GM18519 (cell line): ENCODE results near the gene FAM163B.

Experiments
- ATAC-seq: cut with Tn5 transposase; IDR thresholded peaks from one replicate; pipeline ENCODE4 v1.9.1; 2021; ENCODE audit warnings: mild to moderate bottlenecking, moderate library complexity; ENCODE audit not compliant: unreplicated experiment, low FRiP score

The FAM163B gene

GRCh38 chr9:133601746-133602145, 7.4 kb downstream of the FAM163B start:
- no peak for ATAC-seq

GRCh38 chr9:133600739-133601138, 8.4 kb downstream of the FAM163B start:
- no peak for ATAC-seq

GRCh38 chr9:133599470-133600173, 9.6 kb downstream of the FAM163B start:
- ATAC-seq: no peak

GRCh38 chr9:133598978-133599377, 10.2 kb downstream of the FAM163B start:
- ATAC-seq: no peak

- ATAC-seq: no peak
These were observed 11.8 kb downstream of the FAM163B start for GRCh38 chr9:133597316-133597957.

- ATAC-seq: no peak
These were observed 13.3 kb downstream of the FAM163B start for GRCh38 chr9:133595910-133596309.

GRCh38 chr9:133594310-133594709, 14.9 kb downstream of the FAM163B start:
- ATAC-seq: no peak

- no peak for ATAC-seq
These were observed 15.5 kb downstream of the FAM163B start for GRCh38 chr9:133593587-133594253.

- no peak for ATAC-seq
These were observed 16.3 kb downstream of the FAM163B start for GRCh38 chr9:133592731-133593409.

GRCh38 chr9:133591985-133592384, 17.2 kb downstream of the FAM163B start:
- ATAC-seq: no peak

- ATAC-seq: no peak
These were observed 17.9 kb downstream of the FAM163B start for GRCh38 chr9:133591116-133591910.

- no peak for ATAC-seq
These were observed 18.8 kb downstream of the FAM163B start for GRCh38 chr9:133590231-133590855.

- no peak for ATAC-seq
These were observed 19.5 kb downstream of the FAM163B start for GRCh38 chr9:133589454-133590227.

- ATAC-seq: no peak
These were observed 21.7 kb downstream of the FAM163B start for GRCh38 chr9:133587466-133587865.

GRCh38 chr9:133587051-133587450, 22.1 kb downstream of the FAM163B start:
- no peak for ATAC-seq

GRCh38 chr9:133585481-133586351, 23.5 kb downstream of the FAM163B start:
- no peak for ATAC-seq

GRCh38 chr9:133584559-133585476, 24.4 kb downstream of the FAM163B start:
- no peak for ATAC-seq
